ENCODE measurements around the gene DNTTIP2. TPM values are rescaled to one million over a fixed set of nuclear protein-coding genes. Genes with fewer than 3 reads are reported as not detected.

The DNTTIP2 gene
- total RNA-seq, 1 donor from 2014 or later: 46.4 TPM

DNA sequence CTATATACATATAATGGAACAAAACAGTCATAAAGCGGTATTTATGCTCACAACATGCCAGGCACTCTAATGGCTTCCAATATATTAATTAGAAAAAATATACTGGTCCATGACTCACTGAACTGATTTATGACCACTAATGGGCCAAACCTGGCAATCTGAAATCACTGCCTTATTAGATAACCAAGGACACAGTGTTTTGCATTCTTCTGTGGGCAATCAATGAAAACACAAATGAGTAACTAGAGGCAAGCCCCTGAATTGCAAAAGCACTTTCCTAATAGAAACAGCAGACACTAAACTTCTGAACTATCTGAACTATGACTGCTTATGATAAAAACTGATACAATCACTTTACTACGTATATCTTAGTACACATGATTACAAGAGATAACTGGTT is 26.7 kb upstream of the DNTTIP2 start:
- Mint-ChIP-seq H3K4me1 (peaks cover 13% of the 10 kb centered on the region), H3K4me3 (no peak overlapping the region), H3K36me3 (peaks cover 2% of the 10 kb centered on the region), H3K9me3 (peaks cover 3% of the 10 kb centered on the region), H3K27ac (no peak overlapping the region), H3K27me3 (ENCODE audit: low read depth) (no peaks in the 10 kb centered on the region)
- DNase-seq (ENCODE audit: low spot score in 2 of 2, unreplicated experiment in 2 of 2): no peak
- TF ChIP-seq, protein P1, sequence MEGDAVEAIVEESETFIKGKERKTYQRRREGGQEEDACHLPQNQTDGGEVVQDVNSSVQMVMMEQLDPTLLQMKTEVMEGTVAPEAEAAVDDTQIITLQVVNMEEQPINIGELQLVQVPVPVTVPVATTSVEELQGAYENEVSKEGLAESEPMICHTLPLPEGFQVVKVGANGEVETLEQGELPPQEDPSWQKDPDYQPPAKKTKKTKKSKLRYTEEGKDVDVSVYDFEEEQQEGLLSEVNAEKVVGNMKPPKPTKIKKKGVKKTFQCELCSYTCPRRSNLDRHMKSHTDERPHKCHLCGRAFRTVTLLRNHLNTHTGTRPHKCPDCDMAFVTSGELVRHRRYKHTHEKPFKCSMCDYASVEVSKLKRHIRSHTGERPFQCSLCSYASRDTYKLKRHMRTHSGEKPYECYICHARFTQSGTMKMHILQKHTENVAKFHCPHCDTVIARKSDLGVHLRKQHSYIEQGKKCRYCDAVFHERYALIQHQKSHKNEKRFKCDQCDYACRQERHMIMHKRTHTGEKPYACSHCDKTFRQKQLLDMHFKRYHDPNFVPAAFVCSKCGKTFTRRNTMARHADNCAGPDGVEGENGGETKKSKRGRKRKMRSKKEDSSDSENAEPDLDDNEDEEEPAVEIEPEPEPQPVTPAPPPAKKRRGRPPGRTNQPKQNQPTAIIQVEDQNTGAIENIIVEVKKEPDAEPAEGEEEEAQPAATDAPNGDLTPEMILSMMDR (IDR thresholded peaks at IDR 0.05; ENCODE audit: unreplicated experiment): no peak

- peaks cover 1% of the 10 kb centered on the region for H3K9me3 Mint-ChIP-seq
- H3K27me3 Mint-ChIP-seq (ENCODE audit: low read depth): no peaks in the 10 kb centered on the region
- peaks cover 2% of the 10 kb centered on the region for H3K36me3 Mint-ChIP-seq
- no peak overlapping the region for H3K27ac Mint-ChIP-seq
- no peak overlapping the region for H3K4me3 Mint-ChIP-seq
- H3K4me1 Mint-ChIP-seq: peaks cover 13% of the 10 kb centered on the region
- DNase-seq (ENCODE audit: low spot score in 2 of 2, unreplicated experiment in 2 of 2): no peak
- TF ChIP-seq, protein P1 (IDR thresholded peaks at IDR 0.05; ENCODE audit: unreplicated experiment): no peak
Observed at GRCh38 chr1:93905051-93905450, 26.0 kb upstream of the DNTTIP2 start.

- Mint-ChIP-seq H3K4me1 (peaks cover 13% of the 10 kb centered on the region), H3K9me3 (no peaks in the 10 kb centered on the region), H3K36me3 (peaks cover 2% of the 10 kb centered on the region), H3K4me3 (no peak overlapping the region), H3K27me3 (ENCODE audit: low read depth) (no peaks in the 10 kb centered on the region), H3K27ac (no peak overlapping the region)
- TF ChIP-seq, protein P1 (IDR thresholded peaks at IDR 0.05; ENCODE audit: unreplicated experiment): no peak
- DNase-seq (ENCODE audit: low spot score in 2 of 2, unreplicated experiment in 2 of 2): no peak
Observed at GRCh38 chr1:93904228-93904627, 25.2 kb upstream of the DNTTIP2 start.

DNA sequence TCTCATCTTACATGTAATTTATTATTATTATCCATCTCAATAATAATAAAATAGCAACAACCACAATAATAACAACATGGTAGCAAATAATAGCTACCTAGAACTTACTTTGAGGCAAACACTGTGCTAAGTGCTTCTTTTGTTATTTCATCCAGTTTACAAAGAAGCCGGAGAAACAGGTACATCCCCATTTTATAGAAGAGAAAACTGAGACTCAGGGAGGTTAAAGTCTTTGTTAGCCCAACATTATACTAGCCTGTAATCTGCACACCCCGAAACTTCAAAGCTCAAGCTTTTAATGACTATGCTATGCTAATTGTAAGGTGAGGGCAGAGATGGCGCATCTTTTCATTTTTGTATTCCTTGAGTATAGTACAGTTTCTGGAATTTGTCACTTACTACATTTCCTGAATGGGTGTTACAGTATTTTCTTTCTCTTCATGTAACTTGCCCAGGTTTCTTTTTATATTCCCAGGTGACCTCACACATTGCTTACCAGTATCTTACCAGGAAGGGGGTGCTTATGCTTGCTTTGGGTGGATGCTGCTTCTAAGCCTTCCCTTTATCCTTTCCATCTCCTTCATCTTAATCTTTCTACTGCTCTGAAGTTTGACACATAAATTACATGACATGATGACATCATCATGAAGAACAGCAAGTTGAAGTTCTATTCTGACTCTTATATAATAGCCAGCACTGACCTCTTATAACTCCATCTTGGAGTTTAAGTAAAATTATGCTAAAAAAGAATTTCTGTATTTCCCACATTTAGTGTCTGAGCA is 21.9 kb upstream of the DNTTIP2 start:
- peaks cover 5% of the 10 kb centered on the region for H3K36me3 Mint-ChIP-seq
- DNase-seq (ENCODE audit: low spot score in 2 of 2, unreplicated experiment in 2 of 2): no peak
- TF ChIP-seq, protein P1 (IDR thresholded peaks at IDR 0.05; ENCODE audit: unreplicated experiment): no peak

GRCh38 chr1:93899543-93900207 is 20.7 kb upstream of the DNTTIP2 start:
- no peak overlapping the region for H3K4me3 Mint-ChIP-seq
- H3K27me3 Mint-ChIP-seq (ENCODE audit: low read depth): no peaks in the 10 kb centered on the region
- H3K4me1 Mint-ChIP-seq: no peaks in the 10 kb centered on the region
- H3K9me3 Mint-ChIP-seq: no peaks in the 10 kb centered on the region
- no peak overlapping the region for H3K27ac Mint-ChIP-seq
- TF ChIP-seq, protein P1 (IDR thresholded peaks at IDR 0.05; ENCODE audit: unreplicated experiment): no peak
- no peak for DNase-seq (ENCODE audit: low spot score in 2 of 2, unreplicated experiment in 2 of 2)
- peaks cover 5% of the 10 kb centered on the region for H3K36me3 Mint-ChIP-seq

More for the DNA sequence above, 21.9 kb upstream of the DNTTIP2 start:
- H3K27me3 Mint-ChIP-seq (ENCODE audit: low read depth): no peaks in the 10 kb centered on the region
- H3K9me3 Mint-ChIP-seq: no peaks in the 10 kb centered on the region
- H3K4me3 Mint-ChIP-seq: no peak overlapping the region
- no peaks in the 10 kb centered on the region for H3K4me1 Mint-ChIP-seq
- no peak overlapping the region for H3K27ac Mint-ChIP-seq

Data from mesothelial cell of epicardium (in vitro differentiated cells).